IMR-90 (cell line): ENCODE data around the gene RER1. TPM values are rescaled to one million over a fixed set of nuclear protein-coding genes. Genes with fewer than 3 reads are reported as not detected.

Experiments
- ATAC-seq: fragments of 200-7000 bp; cut with Tn5 transposase; 2 replicates; pipeline ENCODE4 v1.9.1; 2020; ENCODE audit warnings: low read depth, mild to moderate bottlenecking, moderate library complexity
- BruUV-seq: library from RNA; stranded (reverse); fragments of 400-500 nt; replicated peaks from 2 replicates; lab custom pipeline; 2021; lab: Mats Ljungman, UMichigan
- CTCF ChIA-PET: fragments of 300-600 bp; formaldehyde crosslinking; extraction: SDS; loops from one replicate; lab custom pipeline; 2021; ENCODE audit warnings: antibody characterized with exemption; lab: Yijun Ruan, JAX
- POLR2A ChIA-PET: fragments of 300-600 bp; sonication (Branson Sonifier 250); formaldehyde crosslinking; loops from one replicate; lab custom pipeline; 2022; ENCODE audit warnings: antibody characterized with exemption; ENCODE audit not compliant: unreplicated experiment; lab: Charles Lee
- DNase-seq: peaks from one replicate; pipeline ENCODE4 v3.0.0; 2013
- H2AFZ ChIP-seq: replicated peaks from 2 replicates; pipeline ENCODE3; 2013; ENCODE audit warnings: low read length, mild to moderate bottlenecking; ENCODE audit not compliant: poor library complexity
- H2AK5ac ChIP-seq: 2 replicates; pipeline ENCODE4 v1.6.1; 2013; ENCODE audit warnings: low read depth, low read length, inconsistent platforms
- H2AK9ac ChIP-seq: replicated peaks from 2 replicates; pipeline ENCODE3; 2013; ENCODE audit warnings: mild to moderate bottlenecking, low read depth, low read length, moderate library complexity; ENCODE audit not compliant: poor library complexity
- H2BK120ac ChIP-seq: 2 replicates; pipeline ENCODE4 v1.6.1; 2013; ENCODE audit warnings: low read depth, low read length, inconsistent platforms
- H2BK15ac ChIP-seq: 3 replicates; pipeline ENCODE4 v1.6.1; 2013; ENCODE audit warnings: low read depth, low read length, inconsistent platforms
- H2BK20ac ChIP-seq: 2 replicates; pipeline ENCODE4 v1.6.1; 2013; ENCODE audit warnings: low read depth, mild to moderate bottlenecking, inconsistent platforms, low read length, moderate library complexity
- H2BK5ac ChIP-seq: 2 replicates; pipeline ENCODE4 v1.6.1; 2013; ENCODE audit warnings: mild to moderate bottlenecking, low read depth, low read length, inconsistent platforms; ENCODE audit not compliant: poor library complexity, severe bottlenecking
- H3K14ac ChIP-seq: replicated peaks from 2 replicates; pipeline ENCODE4 v1.6.1; 2013; ENCODE audit warnings: low read depth, low read length, inconsistent platforms
- H3K18ac ChIP-seq: 2 replicates; pipeline ENCODE4 v1.6.1; 2013; ENCODE audit warnings: low read depth, low read length, control low read depth
- H3K23ac ChIP-seq: 2 replicates; pipeline ENCODE4 v1.6.1; 2013; ENCODE audit warnings: low read depth, low read length, inconsistent platforms
- H3K27ac ChIP-seq: 2 replicates; pipeline ENCODE4 v1.5.1; 2013; ENCODE audit warnings: mild to moderate bottlenecking, control low read depth, low read length; ENCODE audit not compliant: insufficient read depth
- H3K27me3 ChIP-seq: 2 replicates; pipeline ENCODE4 v1.6.1; 2013; ENCODE audit warnings: low read length; ENCODE audit not compliant: control insufficient read depth, insufficient read depth
- H3K36me3 ChIP-seq: 2 replicates; pipeline ENCODE4 v1.6.1; 2013; ENCODE audit warnings: low read length, mixed read lengths; ENCODE audit not compliant: control insufficient read depth, insufficient read depth
- H3K4ac ChIP-seq: 2 replicates; pipeline ENCODE4 v1.6.1; 2013; ENCODE audit warnings: low read depth, low read length, inconsistent platforms
- H3K4me1 ChIP-seq: 2 replicates; pipeline ENCODE4 v1.6.1; 2013; ENCODE audit warnings: low read length, mixed read lengths; ENCODE audit not compliant: control insufficient read depth, insufficient read depth
- H3K4me2 ChIP-seq: 2 replicates; pipeline ENCODE4 v1.6.1; 2013; ENCODE audit warnings: low read depth, mild to moderate bottlenecking, control low read depth, low read length, moderate library complexity
- H3K4me3 ChIP-seq: 2 replicates; pipeline ENCODE4 v1.5.1; 2013; ENCODE audit warnings: low read depth, mild to moderate bottlenecking, control low read depth, low read length, moderate library complexity; ENCODE audit not compliant: insufficient read depth
- H3K56ac ChIP-seq: 2 replicates; pipeline ENCODE4 v1.6.1; 2013; ENCODE audit warnings: low read length, inconsistent platforms; ENCODE audit not compliant: insufficient read depth; ENCODE audit errors: extremely low read depth
- H3K79me1 ChIP-seq, 2 experiments: 2 replicates each; pipeline ENCODE4 v1.6.1; 2013; ENCODE audit warnings: low read length in 2 of 2, inconsistent platforms in 1 of 2, low read depth in 1 of 2
- H3K9ac ChIP-seq: 2 replicates; pipeline ENCODE4 v1.6.1; 2013; ENCODE audit warnings: low read depth, low read length, control low read depth
- H3K9me1 ChIP-seq: 2 replicates; pipeline ENCODE4 v1.6.1; 2013; ENCODE audit warnings: low read length, inconsistent platforms; ENCODE audit not compliant: insufficient read depth
- H3K9me3 ChIP-seq: 2 replicates; pipeline ENCODE4 v1.6.1; 2013; ENCODE audit warnings: low read length; ENCODE audit not compliant: control insufficient read depth, insufficient read depth
- H4K20me1 ChIP-seq: 2 replicates; pipeline ENCODE4 v1.6.1; 2013; ENCODE audit warnings: low read length, inconsistent platforms; ENCODE audit not compliant: insufficient read depth
- H4K5ac ChIP-seq: 2 replicates; pipeline ENCODE4 v1.6.1; 2013; ENCODE audit warnings: mild to moderate bottlenecking, low read depth, low read length, control low read depth
- H4K8ac ChIP-seq, 2 experiments: 2 replicates each; pipeline ENCODE4 v1.6.1; 2013; ENCODE audit warnings: low read depth in 2 of 2, low read length in 2 of 2, control low read depth in 1 of 2, inconsistent platforms in 1 of 2
- H4K91ac ChIP-seq: 2 replicates; pipeline ENCODE4 v1.6.1; 2013; ENCODE audit warnings: low read depth, low read length, inconsistent platforms; ENCODE audit not compliant: insufficient read depth
- BHLHE40 ChIP-seq: fragments of 150-350 bp; IDR thresholded peaks from 2 replicates; pipeline ENCODE4 v1.6.1; 2016; ENCODE audit warnings: mild to moderate bottlenecking, low read depth, low read length
- CHD1 ChIP-seq: IDR thresholded peaks from 2 replicates; pipeline ENCODE4 v1.6.1; 2012; ENCODE audit warnings: low read depth, low read length, improper control_type of control experiment
- FOS ChIP-seq: fragments of 150-350 bp; IDR thresholded peaks from 2 replicates; pipeline ENCODE4 v1.6.1; 2016; ENCODE audit warnings: low read depth, low read length
- MAFK ChIP-seq: IDR thresholded peaks from 2 replicates; pipeline ENCODE4 v1.6.1; 2012; ENCODE audit warnings: low read depth, low read length, improper control_type of control experiment
- MAZ ChIP-seq: IDR thresholded peaks from 2 replicates; pipeline ENCODE4 v1.6.1; 2012; ENCODE audit warnings: low read depth, mild to moderate bottlenecking, low read length, improper control_type of control experiment, moderate library complexity, borderline replicate concordance
- MXI1 ChIP-seq: IDR thresholded peaks from 2 replicates; pipeline ENCODE4 v1.6.1; 2012; ENCODE audit warnings: low read depth, mild to moderate bottlenecking, low read length, moderate library complexity, borderline replicate concordance
- NFE2L2 ChIP-seq: fragments of 150-350 bp; IDR thresholded peaks from 2 replicates; pipeline ENCODE4 v1.6.1; 2016; ENCODE audit warnings: low read depth, mild to moderate bottlenecking, low read length
- POLR2A ChIP-seq: IDR thresholded peaks from 2 replicates; pipeline ENCODE4 v1.6.1; 2012; ENCODE audit warnings: mild to moderate bottlenecking, low read depth, low read length
- RAD21 ChIP-seq: IDR thresholded peaks from 2 replicates; pipeline ENCODE4 v1.6.1; 2012; ENCODE audit warnings: low read length, improper control_type of control experiment
- RCOR1 ChIP-seq: IDR thresholded peaks from 2 replicates; pipeline ENCODE4 v1.6.1; 2012; ENCODE audit warnings: mild to moderate bottlenecking, low read length, improper control_type of control experiment; ENCODE audit not compliant: insufficient replicate concordance
- RFX5 ChIP-seq: IDR thresholded peaks from 2 replicates; pipeline ENCODE4 v1.8.0; 2012; ENCODE audit warnings: low read depth, mild to moderate bottlenecking, low read length, moderate library complexity
- SMC3 ChIP-seq: fragments of 150-350 bp; IDR thresholded peaks from 2 replicates; pipeline ENCODE4 v1.6.1; 2016; ENCODE audit warnings: low read depth, mild to moderate bottlenecking, antibody characterized with exemption, low read length, moderate library complexity
- USF2 ChIP-seq: fragments of 150-350 bp; IDR thresholded peaks from 2 replicates; pipeline ENCODE4 v1.6.1; 2017; ENCODE audit warnings: mild to moderate bottlenecking, antibody characterized with exemption, low read length, low read depth
- WGBS, 2 experiments: methylation state at CpG; one replicate each; pipeline versions ENCODE4 v1.1.5 to v1.1.7; 2013; ENCODE audit warnings: missing lambda C conversion rate in 2 of 2; ENCODE audit not compliant: insufficient read length in 1 of 2; ENCODE audit errors: extremely low coverage in 2 of 2; 5-methylcytosine and 5-hydroxymethylcytosine counted together
- dilution Hi-C: fragments of 300-500 bp; cut with HindIII; formaldehyde crosslinking; loops from one replicate; pipeline ENCODE4 v1.14.3; 2018; ENCODE audit warnings: low sequenced_read_pairs; ENCODE audit not compliant: unreplicated experiment
- in situ Hi-C: fragments of 300-500 bp; cut with MboI; formaldehyde crosslinking; loops from 3 replicates; pipeline ENCODE4 v1.14.3; 2019; ENCODE audit warnings: low sequenced_read_pairs, inconsistent platforms, mixed read lengths
- intact Hi-C: fragments of 100-400 bp; cut with micrococcal nuclease; formaldehyde crosslinking; loops from 2 replicates; pipeline ENCODE4 v1.10.0; 2022
- polyA plus RNA-seq, 3 experiments: library from polyadenylated mRNA; depleted of rRNA; stranded (reverse); fragments of >200 nt; gene quantifications; 2 replicates each; pipeline ENCODE4 v1.2.3, GENCODE V29; 2012; ENCODE audit warnings: low replicate concordance in 1 of 3
- total RNA-seq: library from RNA; depleted of rRNA; stranded (reverse); fragments of >200 nt; gene quantifications from 2 replicates; pipeline ENCODE4 v1.2.3, GENCODE V29; 2012
- TF ChIP-seq, protein P1 (sequence below): fragments of 150-350 bp; IDR thresholded peaks from 2 replicates; pipeline ENCODE4 v1.6.1; 2016; ENCODE audit warnings: low read depth, mild to moderate bottlenecking, low read length, moderate library complexity, borderline replicate concordance
- TF ChIP-seq, protein P2 (sequence below): conservative IDR thresholded peaks from 2 replicates; pipeline ENCODE4 v1.5.1; 2012; ENCODE audit warnings: mild to moderate bottlenecking, low read depth, low read length, improper control_type of control experiment

Gene RER1
- total and polyA plus RNA-seq, 2 of the 4 experiments (the other 2 are of a cell fraction) = 47.1 to 240 TPM

DNA sequence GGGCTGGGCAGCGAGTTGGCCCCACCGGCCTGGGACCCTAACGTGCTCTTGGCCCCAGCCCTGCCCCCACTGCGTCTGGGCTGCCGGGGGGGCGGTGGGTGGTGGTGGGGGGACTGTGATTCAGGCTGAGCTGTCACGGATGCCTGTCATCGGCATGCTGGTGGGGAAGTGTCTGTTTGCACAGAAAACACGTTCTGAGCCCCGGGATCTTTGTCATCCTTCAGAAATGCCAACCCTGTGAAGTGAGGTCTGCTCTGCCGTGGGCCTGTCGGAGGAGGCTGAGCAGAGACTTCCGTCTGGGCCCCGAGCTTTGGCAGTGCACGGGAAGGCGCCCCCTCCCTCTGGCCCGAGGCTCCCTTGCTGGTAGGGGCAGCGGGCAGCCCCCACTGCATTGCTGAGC, 60.1 kb downstream of the RER1 start:
- H2AFZ ChIP-seq = peak overlapping the region; percentile 88
- intact Hi-C loops (no loop called here), dilution Hi-C loops (no loop called here), in situ Hi-C loops (no loop called here)
- WGBS, 2 experiments = 0% methylated on average over 4 of the region's 18 CpGs; no CpG with 5 or more reads in 1 of the 2 experiments
- H4K20me1 ChIP-seq = no peaks in the 10 kb centered on the region
- H3K27me3 ChIP-seq = no peaks in the 10 kb centered on the region
- no peak overlapping the region for H3K56ac ChIP-seq
- H4K5ac ChIP-seq = peak overlapping the region; percentile 94
- H3K27ac ChIP-seq = peak overlapping the region; percentile 92
- H3K18ac ChIP-seq = peak overlapping the region; percentile 33; the same call in 1 of the 2 replicates
- peaks cover 0 to 8% of the 10 kb centered on the region in 2 experiments; a peak in 1 of 4 replicates for H3K79me1 ChIP-seq
- H2AK5ac ChIP-seq = peak overlapping the region; percentile 100
- H2AK9ac ChIP-seq = peak overlapping the region; percentile 99
- peak overlapping the region; percentile 99 for H2BK5ac ChIP-seq
- H3K9ac ChIP-seq = peak overlapping the region; percentile 54; the same call in 1 of the 2 replicates
- TF ChIP-seq MAFK = 0 out of 2 replicates have a peak, but pooled peaks have one; percentile 1
- TF ChIP-seq POLR2A = no peak
- TF ChIP-seq RAD21 = peak; percentile 13; the same call in 1 of the 2 replicates
- TF ChIP-seq CHD1 = no peak
- TF ChIP-seq RCOR1 = no peak
- TF ChIP-seq MXI1 = peak; percentile 59; the same call in 1 of the 2 replicates
- TF ChIP-seq, protein P1, sequence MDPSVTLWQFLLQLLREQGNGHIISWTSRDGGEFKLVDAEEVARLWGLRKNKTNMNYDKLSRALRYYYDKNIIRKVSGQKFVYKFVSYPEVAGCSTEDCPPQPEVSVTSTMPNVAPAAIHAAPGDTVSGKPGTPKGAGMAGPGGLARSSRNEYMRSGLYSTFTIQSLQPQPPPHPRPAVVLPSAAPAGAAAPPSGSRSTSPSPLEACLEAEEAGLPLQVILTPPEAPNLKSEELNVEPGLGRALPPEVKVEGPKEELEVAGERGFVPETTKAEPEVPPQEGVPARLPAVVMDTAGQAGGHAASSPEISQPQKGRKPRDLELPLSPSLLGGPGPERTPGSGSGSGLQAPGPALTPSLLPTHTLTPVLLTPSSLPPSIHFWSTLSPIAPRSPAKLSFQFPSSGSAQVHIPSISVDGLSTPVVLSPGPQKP = no peak
- 0 out of 2 replicates have a peak, but pooled peaks have one; percentile 2 for TF ChIP-seq SMC3
- peak; percentile 55 for TF ChIP-seq MAZ
- TF ChIP-seq USF2 = no peak
- TF ChIP-seq NFE2L2 = no peak
- TF ChIP-seq RFX5 = no peak
- peak; percentile 63 for TF ChIP-seq FOS
- TF ChIP-seq, protein P2, sequence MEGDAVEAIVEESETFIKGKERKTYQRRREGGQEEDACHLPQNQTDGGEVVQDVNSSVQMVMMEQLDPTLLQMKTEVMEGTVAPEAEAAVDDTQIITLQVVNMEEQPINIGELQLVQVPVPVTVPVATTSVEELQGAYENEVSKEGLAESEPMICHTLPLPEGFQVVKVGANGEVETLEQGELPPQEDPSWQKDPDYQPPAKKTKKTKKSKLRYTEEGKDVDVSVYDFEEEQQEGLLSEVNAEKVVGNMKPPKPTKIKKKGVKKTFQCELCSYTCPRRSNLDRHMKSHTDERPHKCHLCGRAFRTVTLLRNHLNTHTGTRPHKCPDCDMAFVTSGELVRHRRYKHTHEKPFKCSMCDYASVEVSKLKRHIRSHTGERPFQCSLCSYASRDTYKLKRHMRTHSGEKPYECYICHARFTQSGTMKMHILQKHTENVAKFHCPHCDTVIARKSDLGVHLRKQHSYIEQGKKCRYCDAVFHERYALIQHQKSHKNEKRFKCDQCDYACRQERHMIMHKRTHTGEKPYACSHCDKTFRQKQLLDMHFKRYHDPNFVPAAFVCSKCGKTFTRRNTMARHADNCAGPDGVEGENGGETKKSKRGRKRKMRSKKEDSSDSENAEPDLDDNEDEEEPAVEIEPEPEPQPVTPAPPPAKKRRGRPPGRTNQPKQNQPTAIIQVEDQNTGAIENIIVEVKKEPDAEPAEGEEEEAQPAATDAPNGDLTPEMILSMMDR = no peak
- peak; percentile 70 for TF ChIP-seq BHLHE40
- H3K4ac ChIP-seq = peak overlapping the region; percentile 100
- H2BK120ac ChIP-seq = peak overlapping the region; percentile 100
- peak overlapping the region; percentile 95 to 98 for H4K8ac ChIP-seq
- POLR2A ChIA-PET = no interaction called here
- no peaks in the 10 kb centered on the region for H3K9me3 ChIP-seq
- CTCF ChIA-PET = no interaction called here
- peaks cover 21% of the 10 kb centered on the region for H3K4me1 ChIP-seq
- no TSS peak for BruUV-seq
- peak; percentile 94 for DNase-seq
- peak overlapping the region; percentile 98 for H4K91ac ChIP-seq
- no peak overlapping the region for H3K4me3 ChIP-seq
- peak overlapping the region; percentile 33; the same call in 1 of the 2 replicates for H3K4me2 ChIP-seq
- no peak overlapping the region; the same call in 2 of the 3 replicates for H2BK15ac ChIP-seq
- peak overlapping the region; percentile 94 for H3K14ac ChIP-seq
- ATAC-seq = peak; percentile 88
- peak overlapping the region; percentile 99 for H3K23ac ChIP-seq
- peak overlapping the region; percentile 99 for H2BK20ac ChIP-seq
- H3K36me3 ChIP-seq = no peaks in the 10 kb centered on the region
- H3K9me1 ChIP-seq = peaks cover 10% of the 10 kb centered on the region; the same call in 1 of the 2 replicates
